Renal cortical epithelial cell (primary cell): ENCODE results near the gene CYP2D6. TPM values are rescaled to one million over a fixed set of nuclear protein-coding genes. Genes with fewer than 3 reads are reported as not detected.
"Not testable (repeated sequence)": the region's sequence is repeated elsewhere in the genome, so short reads cannot be mapped to it uniquely, and the experiment has no call there.

Source experiments
- DNase-seq: peaks from one replicate; pipeline ENCODE4 v3.0.0-alpha.2; 2011; ENCODE audit warnings: low read depth
- total RNA-seq: library from RNA; depleted of rRNA; stranded (reverse); fragments of >200 nt; gene quantifications from 2 replicates; pipeline ENCODE4 v1.2.3, GENCODE V29; 2014

The CYP2D6 gene
- 0.17 and 0.89 TPM in 2 replicates for total RNA-seq

DNA sequence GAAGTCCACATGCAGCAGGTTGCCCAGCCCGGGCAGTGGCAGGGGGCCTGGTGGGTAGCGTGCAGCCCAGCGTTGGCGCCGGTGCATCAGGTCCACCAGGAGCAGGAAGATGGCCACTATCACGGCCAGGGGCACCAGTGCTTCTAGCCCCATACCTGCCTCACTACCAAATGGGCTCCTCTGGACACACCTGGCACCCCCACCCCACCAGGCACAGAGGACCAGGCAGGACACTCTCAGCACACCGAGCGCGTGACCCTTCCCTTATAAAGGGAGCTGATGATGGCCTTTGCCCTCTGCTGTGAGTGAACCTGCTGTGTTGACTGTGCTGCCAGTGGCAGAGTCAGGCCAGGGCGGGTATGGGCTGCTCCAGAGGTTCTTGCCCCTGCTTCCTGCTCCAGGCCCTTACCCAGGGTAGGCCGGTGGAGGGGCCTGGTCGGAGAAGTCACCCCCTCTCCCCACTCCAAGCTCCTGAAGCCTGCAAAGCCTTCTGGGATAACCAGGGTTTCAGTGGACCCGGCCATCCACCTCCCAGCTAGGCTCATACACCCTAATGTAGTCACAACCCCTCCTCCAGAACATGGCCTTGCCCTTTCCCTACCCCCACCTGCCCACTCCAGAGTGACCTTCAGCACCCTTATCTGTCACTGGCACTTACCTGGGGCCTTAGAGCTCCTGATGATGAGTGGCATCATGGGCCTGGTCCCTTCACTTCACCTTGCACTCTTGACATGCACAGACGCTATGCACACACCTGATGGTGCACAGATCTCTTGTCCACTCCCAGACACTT, at the start of gene CYP2D6:
TSS of gene CYP2D6 (minus strand) at position 172 of the 793 bp plus-strand sequence. CDS start at position 153, 19 bp downstream.
- DNase-seq, result not testable (repeated sequence)

DNA sequence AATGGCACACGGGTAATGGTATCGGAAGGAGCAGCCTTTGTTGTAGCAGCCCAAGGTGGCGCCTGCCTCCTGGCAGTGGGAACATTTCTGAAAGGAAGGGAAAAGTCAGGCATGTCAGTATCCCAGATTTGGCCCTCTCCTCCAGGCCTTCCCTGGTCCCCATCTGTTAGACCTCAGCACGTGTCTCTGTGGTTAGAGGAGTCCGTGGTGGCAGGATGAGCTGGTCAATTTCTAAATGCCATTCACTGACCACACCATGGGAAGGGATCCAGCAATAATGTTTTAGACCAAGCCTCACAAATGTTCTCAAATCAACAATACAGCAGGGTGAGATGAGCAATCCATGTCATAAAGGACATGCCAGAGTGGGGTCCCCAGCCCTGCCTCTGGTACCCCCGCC, 49.0 kb upstream of the CYP2D6 start:
- DNase-seq, result peak; percentile 81

DNA sequence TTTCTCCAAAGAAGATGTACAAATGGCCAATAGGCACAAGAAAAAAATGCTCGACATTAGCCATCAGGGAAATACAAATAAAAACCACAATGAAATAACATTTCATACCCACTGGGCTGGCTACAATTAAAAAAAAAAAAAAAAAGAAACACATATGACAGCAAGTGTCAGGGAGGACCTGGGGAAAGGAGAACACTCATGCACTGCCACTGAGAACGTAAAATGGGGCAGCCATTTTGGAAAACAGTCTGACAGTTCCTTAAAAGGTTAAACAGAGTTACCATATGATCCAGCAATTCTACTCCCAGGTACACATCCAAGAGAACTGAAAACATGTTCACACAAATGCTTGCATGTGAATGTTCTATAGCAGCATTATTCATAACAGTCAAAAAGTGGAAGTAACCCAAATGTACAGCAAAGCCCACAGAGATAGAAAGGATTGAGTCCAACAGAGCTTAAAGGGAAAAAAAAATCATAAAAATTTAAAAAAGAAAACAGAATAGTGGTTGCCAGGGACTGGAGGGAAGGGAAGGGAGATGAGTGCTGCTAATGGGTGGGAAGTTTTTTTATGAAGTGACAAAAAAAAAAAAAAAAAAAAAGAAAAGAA, 48.4 kb upstream of the CYP2D6 start:
- DNase-seq, result no peak

DNA sequence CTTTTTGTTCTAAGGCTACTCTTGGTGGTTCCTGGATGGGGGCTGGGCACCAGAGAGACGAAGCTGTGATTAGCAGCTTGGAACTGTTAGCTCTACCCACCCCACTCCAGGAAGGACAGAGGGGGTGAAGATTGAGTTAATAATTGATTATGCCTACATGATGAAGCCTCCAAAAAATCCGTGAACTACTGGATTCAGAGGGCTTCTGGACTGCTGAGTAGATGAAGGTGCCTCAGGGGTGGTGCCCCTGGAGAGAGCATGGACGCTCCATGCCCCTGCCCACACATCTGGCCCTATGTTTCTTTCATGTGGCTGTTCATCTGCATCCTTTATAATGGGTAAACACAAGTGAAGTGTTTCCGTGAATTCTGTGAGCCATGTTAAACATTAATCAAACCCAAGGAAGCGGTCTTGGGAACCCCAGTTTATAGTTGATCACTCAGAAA, 47.3 kb upstream of the CYP2D6 start:
- DNase-seq, result peak; percentile 95

DNA sequence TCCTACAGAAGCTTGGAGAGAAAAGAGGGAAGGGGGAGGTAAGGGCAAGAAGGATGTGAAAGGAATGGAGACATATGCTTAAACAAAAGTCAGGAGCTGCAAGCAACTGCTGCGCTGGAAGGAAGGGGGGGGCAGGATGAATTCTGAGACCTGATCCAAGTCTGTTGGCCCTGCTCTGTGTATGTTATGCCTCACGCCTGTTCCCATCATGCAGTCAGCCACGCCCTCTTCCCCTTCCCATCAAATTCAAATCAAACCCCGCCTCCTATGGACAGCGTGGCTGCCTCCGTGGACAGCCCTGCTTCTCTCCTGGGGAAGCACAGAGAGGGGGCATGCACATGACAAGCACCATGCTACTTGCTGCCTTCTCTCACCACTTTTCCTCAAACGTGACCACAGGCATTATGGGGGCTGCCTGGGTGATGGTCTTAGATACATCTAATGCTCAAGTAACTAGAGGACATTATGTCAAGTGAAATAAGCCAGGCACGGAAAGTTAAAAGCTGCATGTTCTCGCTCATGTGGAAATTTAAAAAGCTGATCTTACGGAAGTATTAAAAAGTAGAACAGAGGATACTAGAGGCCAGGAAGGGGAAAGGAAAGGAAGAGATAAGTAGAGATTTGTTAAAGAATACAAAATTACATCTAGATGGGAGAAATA, 45.8 kb upstream of the CYP2D6 start:
- DNase-seq, result no peak

DNA sequence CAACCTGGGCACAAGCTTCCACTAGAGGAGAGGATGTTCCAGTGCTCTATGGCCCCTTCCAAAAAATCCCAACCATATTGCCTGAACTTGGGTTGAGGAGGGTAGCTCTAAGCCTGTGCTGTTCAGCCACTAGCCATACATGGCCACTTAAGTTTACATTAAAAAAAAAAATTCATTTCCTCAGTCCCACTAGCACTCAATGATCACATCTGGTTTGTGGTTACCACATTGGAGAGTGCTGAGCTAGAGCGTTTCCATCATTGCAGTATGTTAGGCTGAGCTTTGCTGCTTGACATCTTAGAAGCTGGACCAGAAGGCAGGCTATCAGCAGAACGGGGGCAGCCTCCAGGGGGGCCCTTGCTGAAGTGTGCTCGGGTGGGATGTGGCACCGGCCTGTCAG, 43.5 kb upstream of the CYP2D6 start:
- DNase-seq, result no peak

DNA sequence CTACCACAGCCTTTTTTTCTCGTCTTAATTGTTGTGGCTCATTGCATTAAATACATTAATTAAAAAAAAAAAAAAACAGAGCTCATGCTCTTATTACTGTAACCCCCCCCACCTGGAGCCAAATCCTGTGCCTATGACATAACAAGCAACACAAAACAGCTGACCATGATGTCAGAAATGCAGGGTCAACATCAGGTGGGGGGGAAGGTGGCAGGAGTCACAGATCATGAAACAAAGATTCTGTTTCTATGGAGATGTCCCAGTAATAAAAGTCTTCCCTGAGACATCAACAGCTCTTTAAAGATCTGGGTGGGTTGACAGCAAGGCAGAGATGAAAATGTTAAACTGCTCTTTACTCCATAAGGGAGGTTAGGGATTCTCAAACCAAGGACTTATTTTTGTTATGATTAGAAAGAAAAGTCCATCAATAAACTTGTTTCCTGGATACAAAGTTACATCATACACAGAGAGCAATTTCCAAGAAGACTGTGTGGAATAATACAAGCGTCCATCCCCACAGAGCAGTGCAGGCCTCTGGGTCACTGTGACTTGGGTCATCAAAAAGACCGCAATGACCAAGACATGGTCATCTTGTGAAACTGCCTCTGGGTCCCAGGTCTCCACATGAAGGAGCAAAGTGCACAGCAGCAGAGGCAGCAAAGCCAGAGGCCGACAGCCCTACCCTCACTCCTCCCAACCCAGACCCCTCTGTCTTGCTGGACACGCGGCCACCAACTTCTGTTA, 42.7 kb upstream of the CYP2D6 start:
- peak; percentile 51 for DNase-seq

DNA sequence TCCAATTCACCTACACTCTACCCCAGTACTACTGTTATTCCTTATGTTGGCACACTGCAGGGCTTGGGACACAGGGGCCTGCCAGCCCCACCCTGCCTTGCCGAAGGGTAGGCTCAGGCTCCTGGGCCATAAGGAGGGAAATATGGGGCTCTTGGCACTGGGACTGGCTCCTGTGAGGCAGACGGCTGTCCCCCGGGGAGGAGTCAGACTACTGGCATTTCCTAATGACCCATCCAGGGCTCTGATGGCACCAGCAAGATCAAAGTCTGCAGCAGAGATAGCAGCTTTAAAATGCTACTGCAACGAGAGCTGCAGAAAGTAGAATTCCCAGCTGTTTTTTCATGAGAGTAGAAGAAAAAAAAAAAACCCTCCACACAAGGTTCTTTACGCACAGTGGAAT, 42.2 kb upstream of the CYP2D6 start:
- DNase-seq, result no peak

DNA sequence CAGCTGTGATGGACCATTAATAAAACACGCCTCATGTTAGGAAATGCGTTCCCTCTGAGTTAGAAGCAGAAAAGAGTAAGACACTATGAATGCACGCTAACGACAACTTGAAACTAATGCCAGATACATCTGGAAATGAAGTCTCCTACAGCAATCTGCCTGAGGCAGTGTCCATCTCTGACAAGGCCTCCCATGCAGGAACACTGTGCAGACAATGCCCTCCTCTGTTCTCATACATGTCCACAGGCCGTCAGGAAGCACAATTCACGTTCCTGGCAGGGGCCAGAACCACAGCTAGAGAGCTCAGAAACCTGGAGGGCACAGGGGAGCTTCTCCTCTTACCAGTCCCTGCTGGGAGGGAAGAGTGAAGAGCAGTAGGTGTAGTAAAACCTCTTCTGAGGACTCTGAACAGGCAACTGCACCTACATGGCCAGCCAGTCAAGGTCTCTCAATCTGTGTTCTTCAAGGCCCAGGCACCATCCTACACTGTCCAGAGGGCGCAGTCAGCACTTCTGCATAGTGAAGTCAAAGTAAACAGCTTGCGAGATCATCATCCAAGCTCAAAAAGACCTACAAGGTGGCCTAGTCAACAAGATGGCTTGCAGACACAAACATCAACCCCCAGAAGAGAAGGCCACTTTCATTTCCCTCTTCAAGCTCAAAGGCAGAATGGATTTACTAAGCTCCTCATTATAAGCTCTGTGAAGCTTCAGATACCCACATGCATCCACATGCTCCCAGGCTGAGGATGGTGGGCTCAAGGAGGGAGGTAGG, 41.5 kb upstream of the CYP2D6 start:
- DNase-seq, result no peak

DNA sequence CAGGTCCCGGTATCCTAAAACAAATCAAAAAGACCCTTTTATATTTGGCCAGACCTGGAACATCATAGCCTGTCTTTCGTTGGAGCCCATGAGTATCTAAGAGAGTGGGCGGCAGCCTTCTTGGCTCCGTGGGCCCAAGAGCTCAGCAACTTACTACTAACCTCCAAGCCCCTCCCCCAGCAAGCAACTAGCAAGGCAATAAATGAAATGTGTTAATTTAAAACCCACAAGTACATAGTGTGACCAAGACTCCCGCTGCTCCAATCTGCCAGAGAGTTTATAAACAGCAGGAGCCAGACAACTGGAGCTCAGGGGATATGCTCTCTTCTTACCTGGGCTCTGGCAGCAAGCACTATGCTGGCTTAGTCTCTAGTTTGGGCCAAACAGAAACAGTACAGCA, 40.8 kb upstream of the CYP2D6 start:
- peak; percentile 63 for DNase-seq

DNA sequence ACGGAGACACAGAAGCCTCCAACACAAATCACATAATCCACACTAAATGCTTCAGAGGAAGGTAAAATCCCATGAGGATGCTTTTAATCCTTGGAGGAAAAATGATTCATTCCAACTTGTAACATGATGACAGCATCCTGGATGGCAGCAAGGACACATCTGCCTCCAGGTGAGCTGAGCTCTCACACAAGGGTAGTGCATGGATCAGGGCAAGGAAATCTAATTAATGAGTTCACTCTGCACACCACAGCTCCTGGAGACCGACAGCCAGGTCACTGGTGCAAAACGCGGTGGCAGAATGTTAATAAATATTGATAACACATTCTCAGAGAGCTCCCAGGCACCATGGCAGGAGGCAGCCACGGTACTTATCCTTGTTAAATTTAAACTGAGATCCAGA, 40.3 kb upstream of the CYP2D6 start:
- DNase-seq, result no peak

DNA sequence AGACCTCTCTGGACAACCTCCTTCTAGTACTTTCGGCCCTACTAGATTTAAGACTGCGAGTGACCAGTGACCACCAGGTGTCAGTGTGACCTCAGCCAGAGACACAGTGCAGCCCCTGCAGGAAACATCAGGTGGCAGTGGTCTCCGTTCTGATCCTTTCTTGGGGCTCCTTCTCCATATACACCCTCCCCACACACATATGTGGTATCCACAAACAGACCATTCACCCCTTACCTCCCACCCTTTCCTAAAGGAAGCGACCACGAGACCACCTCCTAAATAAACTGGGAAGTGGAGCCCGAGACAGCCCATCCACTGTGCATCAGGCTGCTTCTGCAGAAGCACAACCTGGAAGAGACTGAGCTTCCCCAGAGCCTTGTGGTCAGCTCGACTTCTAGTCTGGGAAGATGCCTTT, 38.5 kb upstream of the CYP2D6 start:
- peak; percentile 57 for DNase-seq

DNA sequence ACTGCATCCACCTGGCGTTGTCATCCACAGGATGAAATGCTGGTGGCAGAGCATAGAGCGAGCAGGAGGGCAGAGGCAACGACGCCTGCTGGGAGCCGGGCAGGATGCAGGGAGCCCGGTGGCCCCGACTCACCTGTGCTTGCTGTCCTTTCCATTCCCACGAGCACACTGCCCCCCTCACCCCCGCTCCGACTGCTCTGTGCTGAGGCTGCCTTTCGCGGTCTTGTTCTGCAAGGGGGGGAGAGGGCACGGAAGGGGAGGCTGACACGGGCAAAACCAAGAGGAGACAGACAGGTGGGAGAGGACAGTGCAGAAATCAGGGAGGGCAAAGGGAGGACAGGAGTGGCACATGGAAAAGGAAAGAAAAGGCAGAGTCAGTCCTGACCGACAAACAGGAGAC, 37.9 kb upstream of the CYP2D6 start:
- no peak for DNase-seq

DNA sequence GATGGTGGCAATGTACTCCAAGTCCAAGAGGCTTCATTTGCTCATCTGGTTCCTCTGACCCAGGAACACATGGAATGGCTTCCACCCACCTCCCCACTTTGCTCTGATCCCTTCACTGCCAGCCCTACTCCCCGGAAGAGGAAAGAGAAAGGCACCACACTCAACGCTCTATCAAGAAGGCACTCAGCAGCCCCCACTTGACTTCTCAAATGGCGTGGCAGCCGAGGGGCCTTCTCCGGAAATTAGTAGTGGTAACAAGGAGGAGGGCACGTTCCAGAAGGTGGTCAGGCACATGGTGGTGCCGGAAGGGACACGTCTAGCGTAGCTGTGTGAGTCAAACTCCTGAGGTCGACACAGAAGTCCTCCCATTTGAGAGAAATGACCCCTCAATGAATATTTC, 36.5 kb upstream of the CYP2D6 start:
- DNase-seq, result no peak

DNA sequence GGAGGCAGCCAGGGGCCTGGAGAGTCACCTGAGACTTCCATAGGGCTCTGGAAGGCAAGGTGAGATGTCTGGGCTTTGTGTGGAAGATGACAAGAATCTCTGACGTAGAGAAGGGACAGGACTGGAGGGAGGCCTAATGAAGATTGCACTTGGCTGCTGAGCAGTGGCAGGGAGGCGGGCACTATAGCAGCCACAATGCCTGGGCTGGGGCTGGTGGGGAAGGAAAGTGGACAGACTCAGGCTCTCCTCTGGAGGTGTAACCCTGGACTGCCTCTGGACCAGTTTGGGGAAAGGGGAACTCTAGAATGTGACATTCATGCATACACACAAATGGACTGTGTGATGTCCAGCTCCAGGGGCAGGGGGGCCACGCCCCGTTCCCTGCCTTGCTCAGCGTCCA, 34.3 kb upstream of the CYP2D6 start:
- DNase-seq, result no peak

DNA sequence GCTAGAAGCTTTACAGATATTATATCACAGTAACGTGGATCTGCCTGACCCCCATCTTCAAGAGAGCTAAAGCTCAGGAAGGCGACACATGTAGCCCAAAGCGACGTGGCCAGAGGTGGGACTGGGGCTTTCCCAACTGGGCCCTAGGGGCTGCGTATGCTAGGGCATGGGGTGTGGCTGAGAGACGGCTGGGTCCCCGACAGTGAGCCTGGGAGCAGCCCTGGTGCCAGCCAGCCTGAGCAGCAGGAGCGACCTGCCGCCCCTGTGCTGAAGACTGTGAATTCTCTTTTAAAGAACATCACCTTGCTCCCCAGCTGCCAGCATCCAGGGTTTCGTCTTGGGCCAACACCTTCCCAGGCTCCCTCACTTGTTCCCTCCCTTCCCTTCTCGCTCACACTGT, 32.9 kb upstream of the CYP2D6 start:
- no peak for DNase-seq

DNA sequence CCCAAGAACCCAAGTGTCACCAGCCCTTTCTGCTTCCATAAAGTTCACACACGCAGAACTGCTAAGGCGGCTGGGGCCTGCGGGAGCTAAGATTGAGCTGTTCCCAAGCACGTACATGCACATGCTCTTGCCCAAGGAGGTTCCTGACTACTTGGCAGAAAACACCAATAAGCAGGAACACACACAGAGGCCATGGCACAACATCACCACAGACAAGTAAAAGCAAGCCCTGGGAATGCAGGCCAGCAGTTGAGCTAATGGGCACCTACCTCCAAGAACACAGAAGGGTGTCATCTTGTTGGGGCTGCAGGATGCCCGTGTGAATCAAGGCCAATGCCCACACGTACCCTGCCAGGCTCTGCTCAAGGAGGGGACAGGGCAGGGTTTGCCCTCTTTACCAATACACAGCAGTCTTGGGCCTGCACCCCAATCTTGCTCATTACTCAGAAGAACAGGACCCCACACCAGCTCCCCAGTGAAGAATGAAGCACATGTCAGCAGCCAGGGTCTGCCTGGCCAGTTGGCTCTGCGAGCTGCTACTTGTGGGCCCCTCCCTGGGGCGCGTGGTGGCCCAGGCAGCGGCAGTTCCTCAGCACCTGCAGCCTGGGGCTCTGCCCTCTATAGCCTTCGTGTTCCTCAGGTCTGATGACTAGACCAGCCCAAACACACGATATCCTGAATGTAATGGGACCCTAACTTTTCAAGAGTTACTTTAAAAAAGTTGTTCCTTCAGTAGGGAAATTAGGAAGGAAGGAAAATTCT, 32.3 kb upstream of the CYP2D6 start:
- no peak for DNase-seq

DNA sequence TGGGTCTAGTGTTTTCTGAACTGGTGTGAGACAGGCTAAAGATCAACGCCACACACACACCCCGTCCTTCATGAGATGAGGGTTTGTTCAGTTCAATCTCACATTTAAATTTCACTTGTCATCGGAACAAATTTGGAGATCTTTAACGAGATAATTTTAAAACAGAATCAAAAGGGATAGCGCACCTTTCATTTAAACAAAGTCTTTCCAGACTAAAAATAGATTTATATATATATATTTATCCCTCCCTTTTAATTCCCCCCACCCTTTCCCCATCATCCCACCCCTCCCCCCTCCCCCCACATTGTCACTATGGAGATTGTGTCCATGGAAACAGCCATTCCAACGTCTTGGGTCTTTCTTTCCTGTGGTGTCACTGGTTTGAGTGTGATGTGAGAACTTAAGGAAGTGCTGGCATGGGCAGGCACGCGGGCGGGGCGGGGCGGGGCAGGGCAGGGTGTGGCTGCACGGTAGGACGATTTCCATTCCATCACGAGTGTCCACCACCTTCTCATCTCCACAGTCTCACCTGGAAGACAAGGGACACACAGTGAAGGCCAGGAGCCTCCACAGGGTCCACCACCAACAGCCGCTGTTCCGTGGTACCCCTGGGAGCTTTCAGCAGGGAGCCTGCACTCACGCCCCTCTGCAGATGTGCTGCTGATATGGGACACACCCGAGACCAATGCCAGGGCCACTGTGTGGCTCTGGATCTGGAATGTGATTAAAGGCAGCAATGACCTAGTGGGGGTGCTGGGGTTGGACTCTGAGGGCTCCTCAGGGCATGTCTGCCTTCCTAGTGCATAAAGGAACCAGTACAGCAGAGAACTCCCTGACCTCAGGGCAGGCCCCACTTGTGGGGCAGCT, 30.5 kb upstream of the CYP2D6 start:
- DNase-seq, result no peak

DNA sequence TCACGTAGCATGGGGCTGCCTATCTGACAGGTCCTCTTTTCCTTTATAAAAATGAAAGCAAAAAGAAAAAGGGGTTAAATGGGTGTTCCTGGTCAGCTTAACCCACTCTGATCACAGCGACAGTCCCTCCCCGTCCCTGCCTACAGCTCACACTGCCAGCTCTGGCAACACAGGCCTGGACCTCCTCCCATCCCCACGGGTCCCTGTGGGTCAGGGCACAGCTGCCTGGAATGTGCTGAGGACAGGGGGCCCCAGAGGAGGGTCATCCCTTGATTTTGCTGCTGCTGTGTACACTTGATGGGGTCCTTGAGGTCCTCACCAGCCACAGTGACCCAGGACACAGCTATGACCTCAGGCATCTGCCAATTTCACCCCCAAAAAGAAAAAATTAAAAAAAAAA, 29.6 kb upstream of the CYP2D6 start:
- DNase-seq, result no peak
